Progenitor cell of endocrine pancreas (in vitro differentiated cells): ENCODE data around the gene ADGRG6. TPM values are rescaled to one million over a fixed set of nuclear protein-coding genes. Genes with fewer than 3 reads are reported as not detected.

Experiments used
- DNase-seq: peaks from one replicate; pipeline ENCODE4 v3.0.0; 2021; ENCODE audit warnings: low spot score; ENCODE audit not compliant: unreplicated experiment
- H3K27ac Mint-ChIP-seq: 2 replicates; pipeline ENCODE4 v1.8.0; 2021; ENCODE audit warnings: mild to moderate bottlenecking, moderate library complexity, mixed read lengths
- H3K27me3 Mint-ChIP-seq: 2 replicates; pipeline ENCODE4 v1.8.0; 2021; ENCODE audit warnings: mixed read lengths
- H3K36me3 Mint-ChIP-seq: 2 replicates; pipeline ENCODE4 v1.8.0; 2022; ENCODE audit warnings: mixed read lengths; ENCODE audit not compliant: insufficient read depth
- H3K4me1 Mint-ChIP-seq: 2 replicates; pipeline ENCODE4 v1.8.0; 2021; ENCODE audit warnings: low read depth, mixed read lengths
- H3K4me3 Mint-ChIP-seq: 2 replicates; pipeline ENCODE4 v1.8.0; 2021; ENCODE audit warnings: low read depth, mild to moderate bottlenecking, moderate library complexity, mixed read lengths
- H3K9me3 Mint-ChIP-seq: 2 replicates; pipeline ENCODE4 v1.8.0; 2021; ENCODE audit warnings: low read depth, mixed read lengths
- total RNA-seq: library from RNA; stranded (reverse); gene quantifications from 2 replicates; pipeline ENCODE4 v1.2.1, GENCODE V29; 2021
- TF ChIP-seq, protein P1 (sequence below): fragments of 200-600 bp; sonication (generic); IDR thresholded peaks from one replicate; pipeline ENCODE4 v1.5.0; 2021; ENCODE audit warnings: antibody characterized with exemption, mild to moderate bottlenecking; ENCODE audit not compliant: unreplicated experiment

The ADGRG6 gene
- total RNA-seq, 1 donor from 2014 or later: 126 TPM

DNA sequence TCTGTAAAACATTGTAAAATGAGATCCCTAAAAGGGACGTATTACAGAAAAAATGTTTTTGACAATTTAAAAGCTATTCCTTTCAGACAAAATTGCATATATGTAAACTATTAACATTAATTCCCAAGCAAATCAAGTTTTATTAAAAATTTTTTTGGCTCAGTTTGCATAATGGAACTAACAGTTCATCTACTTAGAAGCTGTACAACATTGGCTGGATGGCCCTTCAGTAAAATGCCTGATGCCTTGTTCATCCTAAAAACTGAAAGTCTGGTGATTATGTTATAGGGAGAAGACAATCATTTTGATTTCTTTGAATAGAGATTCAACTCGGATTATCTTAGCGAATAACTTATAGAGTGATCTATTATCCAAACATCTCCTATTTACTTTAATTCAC, 52.8 kb downstream of the ADGRG6 start:
- Mint-ChIP-seq H3K27me3 (no peaks in the 10 kb centered on the region), H3K4me1 (peaks cover 6% of the 10 kb centered on the region), H3K36me3 (peaks cover 17% of the 10 kb centered on the region), H3K27ac (no peak overlapping the region), H3K4me3 (no peak overlapping the region), H3K9me3 (peaks cover 13% of the 10 kb centered on the region)
- no peak for DNase-seq
- TF ChIP-seq, protein P1, sequence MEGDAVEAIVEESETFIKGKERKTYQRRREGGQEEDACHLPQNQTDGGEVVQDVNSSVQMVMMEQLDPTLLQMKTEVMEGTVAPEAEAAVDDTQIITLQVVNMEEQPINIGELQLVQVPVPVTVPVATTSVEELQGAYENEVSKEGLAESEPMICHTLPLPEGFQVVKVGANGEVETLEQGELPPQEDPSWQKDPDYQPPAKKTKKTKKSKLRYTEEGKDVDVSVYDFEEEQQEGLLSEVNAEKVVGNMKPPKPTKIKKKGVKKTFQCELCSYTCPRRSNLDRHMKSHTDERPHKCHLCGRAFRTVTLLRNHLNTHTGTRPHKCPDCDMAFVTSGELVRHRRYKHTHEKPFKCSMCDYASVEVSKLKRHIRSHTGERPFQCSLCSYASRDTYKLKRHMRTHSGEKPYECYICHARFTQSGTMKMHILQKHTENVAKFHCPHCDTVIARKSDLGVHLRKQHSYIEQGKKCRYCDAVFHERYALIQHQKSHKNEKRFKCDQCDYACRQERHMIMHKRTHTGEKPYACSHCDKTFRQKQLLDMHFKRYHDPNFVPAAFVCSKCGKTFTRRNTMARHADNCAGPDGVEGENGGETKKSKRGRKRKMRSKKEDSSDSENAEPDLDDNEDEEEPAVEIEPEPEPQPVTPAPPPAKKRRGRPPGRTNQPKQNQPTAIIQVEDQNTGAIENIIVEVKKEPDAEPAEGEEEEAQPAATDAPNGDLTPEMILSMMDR: no peak

DNA sequence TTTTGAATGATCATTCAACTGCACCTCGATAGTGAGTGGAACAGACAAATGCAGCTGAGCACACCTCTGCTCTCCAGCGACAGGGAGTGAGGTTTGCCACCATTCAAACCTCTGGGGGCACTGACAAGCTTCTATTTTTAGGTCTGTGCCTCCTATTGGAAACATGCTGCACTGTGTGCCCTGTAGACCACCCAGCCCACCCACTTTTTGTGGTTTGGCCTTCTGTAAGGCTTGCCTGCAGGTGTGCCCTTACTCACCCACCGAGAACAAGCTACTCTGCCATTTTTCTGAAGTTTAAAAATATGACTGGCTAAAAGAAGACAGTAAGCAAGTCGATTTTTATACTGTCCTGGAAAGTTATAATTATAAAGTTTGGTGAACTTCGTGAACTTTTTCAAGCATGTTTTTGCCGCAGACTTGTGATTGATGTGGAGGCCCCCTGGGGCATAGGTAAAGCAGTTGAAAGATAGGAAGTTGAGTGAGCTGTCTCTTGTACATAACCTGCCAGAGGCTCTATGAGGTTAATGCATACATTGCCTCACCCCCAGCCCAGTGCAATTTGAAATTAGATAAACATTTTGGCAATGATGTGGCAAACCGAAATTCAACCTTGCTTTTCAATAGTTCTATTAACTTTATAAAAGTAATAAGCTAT, 53.8 kb downstream of the ADGRG6 start:
- Mint-ChIP-seq H3K27me3 (no peaks in the 10 kb centered on the region), H3K36me3 (peaks cover 14% of the 10 kb centered on the region), H3K4me3 (no peak overlapping the region), H3K27ac (no peak overlapping the region), H3K9me3 (peaks cover 10% of the 10 kb centered on the region), H3K4me1 (peaks cover 6% of the 10 kb centered on the region)
- no peak for DNase-seq
- TF ChIP-seq, protein P1: no peak

DNA sequence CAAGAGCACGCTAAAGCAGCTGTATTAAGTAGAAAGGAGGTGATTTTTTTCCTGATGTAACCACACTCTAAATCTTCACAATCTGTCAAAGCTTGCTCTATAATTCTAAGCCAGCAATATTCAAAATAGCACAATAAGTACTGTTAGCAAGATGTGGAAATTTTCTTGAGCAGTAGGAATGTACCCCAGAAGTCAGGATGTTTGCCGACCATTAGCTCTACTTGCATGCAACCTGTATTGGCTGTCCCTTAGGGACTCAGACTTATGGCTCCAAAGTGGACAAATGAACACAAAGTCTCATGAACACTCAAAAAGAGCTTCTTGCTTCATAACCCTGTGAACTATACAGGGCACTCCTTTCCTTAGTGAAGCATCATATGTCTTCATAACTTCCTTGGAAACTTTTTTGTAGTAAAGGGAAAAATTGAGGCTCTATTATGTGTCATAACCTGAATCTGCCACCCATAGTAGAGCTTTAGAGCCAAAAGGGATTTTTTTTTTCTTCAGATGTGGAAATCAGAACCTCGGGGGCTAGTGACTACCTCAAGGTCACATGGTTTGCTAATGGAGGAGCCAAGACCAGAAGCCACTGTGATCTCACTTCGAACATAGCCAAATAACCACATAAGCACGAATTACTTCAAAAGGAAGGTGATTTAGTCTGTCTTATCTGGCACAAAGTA, 54.5 kb downstream of the ADGRG6 start:
- Mint-ChIP-seq H3K36me3 (peaks cover 9% of the 10 kb centered on the region), H3K4me1 (peaks cover 11% of the 10 kb centered on the region), H3K9me3 (peaks cover 5% of the 10 kb centered on the region), H3K27ac (peak overlapping the region; percentile 51), H3K4me3 (no peak overlapping the region), H3K27me3 (no peaks in the 10 kb centered on the region)
- DNase-seq: no peak
- TF ChIP-seq, protein P1: no peak

- peaks cover 15% of the 10 kb centered on the region for H3K4me1 Mint-ChIP-seq
- DNase-seq: no peak
- H3K9me3 Mint-ChIP-seq: no peaks in the 10 kb centered on the region
- H3K27me3 Mint-ChIP-seq: no peaks in the 10 kb centered on the region
- TF ChIP-seq, protein P1: no peak
- no peak overlapping the region for H3K4me3 Mint-ChIP-seq
- H3K36me3 Mint-ChIP-seq: peaks cover 3% of the 10 kb centered on the region
- H3K27ac Mint-ChIP-seq: no peak overlapping the region
Observed at GRCh38 chr6:142356884-142357225, 55.0 kb downstream of the ADGRG6 start.

DNA sequence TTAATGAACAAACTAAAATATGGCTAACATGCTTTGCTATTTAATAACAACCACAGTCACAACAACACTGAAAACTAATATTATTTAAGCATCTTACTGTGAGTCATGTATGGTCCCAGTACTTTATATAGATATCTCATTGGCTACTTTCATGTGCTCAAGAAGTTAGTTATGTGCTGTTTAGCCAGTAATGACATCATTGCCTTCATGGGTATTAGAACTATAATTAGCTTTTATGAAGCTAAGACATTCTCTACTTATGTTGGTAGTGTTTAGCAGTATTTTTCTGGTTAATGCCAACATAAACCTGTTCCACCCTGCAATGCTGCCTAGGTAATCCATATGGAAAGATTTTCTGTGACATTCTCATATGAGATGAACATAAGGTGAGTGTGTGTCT, 56.1 kb downstream of the ADGRG6 start:
- TF ChIP-seq, protein P1: no peak
- Mint-ChIP-seq H3K4me3 (no peak overlapping the region), H3K27ac (no peak overlapping the region), H3K27me3 (no peaks in the 10 kb centered on the region), H3K36me3 (no peaks in the 10 kb centered on the region), H3K4me1 (peaks cover 19% of the 10 kb centered on the region), H3K9me3 (no peaks in the 10 kb centered on the region)
- DNase-seq: no peak
